ENCODE measurements around the gene MAST4.

The MAST4 gene

DNA sequence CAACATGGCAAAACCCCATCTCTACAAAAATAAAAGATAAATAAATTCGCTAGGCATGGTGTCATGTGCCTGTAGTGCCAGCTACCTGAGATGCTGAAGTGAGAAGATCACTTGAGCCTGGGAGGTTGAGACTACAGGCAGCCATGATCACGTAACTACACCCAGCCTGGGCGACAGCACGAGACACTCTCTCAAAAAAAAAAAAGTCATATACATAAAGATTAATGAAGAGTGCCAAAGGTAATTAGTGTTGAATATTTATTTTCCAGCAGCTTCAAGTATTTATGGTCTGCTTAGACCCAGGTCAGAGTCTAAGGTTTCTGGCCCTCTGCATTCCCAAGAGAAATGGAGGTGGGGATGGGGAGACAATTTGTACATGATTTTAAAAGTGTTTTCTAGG is 432.7 kb downstream of the MAST4 start:
- no peak for DNase-seq

DNA sequence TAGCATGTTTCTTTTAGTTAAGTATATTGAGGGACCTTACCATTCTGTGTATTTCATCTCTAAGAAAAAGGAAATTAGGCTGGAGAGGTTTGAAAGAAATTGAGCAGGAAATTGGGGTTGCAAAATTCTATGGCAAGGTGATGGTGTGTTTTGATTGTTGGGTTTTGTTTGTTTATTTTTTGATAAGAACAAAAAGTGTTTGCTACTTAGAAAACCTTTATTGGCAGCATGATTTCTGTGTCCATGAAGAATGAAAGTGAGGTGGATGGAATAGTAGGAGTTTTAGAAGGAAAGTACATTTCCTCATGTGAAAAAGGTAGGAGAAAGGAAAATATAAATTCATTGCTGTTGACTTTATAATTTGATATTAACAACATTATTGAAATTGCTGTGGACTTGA is 433.3 kb downstream of the MAST4 start:
- DNase-seq: no peak

DNA sequence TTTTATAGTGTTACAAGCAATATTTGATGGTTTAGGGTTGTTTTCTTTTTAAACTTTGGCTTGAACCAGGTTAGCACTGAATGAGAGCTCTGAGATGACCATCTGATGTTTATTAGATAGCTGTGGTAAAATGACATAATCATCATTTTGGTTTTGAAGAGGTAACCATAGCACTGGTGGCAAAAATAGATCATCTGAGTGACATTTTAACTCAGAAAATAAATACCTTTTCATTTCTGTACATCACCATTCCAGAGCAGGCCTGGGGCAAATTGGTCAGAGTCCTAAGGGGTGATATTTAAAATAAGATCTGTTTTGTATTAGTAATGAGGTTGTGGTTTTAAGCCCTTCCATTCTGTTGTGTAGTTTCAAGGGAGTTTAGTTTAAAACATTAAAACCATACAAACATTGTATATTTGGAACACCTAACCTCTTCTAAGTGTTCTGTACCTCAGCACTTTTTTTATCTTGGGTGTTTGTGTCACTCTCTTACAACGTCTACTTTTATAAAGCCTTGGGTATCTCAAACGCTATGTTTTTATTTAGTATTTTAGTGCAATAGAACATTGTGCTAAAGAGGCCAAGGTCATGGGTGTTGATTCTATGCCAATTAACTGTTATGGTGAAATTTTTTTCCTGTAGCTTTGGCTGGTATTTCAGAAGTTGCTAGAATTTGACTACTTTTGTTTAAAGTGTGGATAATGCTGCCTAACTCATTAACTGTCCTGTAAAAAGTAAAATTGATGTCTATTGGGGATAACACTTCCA is 434.3 kb downstream of the MAST4 start:
- no peak for DNase-seq

DNA sequence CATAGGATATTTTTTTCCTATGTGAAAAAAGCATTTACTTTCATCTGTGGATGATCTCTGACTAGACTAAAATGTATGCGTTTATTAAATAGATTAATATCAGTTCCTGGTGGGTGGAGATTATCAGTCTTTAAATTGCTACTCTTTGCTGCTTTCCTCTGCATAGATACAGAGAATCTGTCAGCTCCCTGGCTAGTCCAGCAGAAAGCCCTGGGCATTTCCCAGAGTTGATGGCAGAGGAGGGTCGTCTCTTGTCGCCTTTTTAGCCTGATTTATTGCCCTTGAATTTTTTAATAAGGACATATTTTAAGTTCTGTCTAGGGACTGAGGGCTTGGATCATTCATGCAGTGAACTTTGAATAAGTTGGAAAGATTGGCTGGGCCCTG is 434.9 kb downstream of the MAST4 start:
- no peak for DNase-seq

DNA sequence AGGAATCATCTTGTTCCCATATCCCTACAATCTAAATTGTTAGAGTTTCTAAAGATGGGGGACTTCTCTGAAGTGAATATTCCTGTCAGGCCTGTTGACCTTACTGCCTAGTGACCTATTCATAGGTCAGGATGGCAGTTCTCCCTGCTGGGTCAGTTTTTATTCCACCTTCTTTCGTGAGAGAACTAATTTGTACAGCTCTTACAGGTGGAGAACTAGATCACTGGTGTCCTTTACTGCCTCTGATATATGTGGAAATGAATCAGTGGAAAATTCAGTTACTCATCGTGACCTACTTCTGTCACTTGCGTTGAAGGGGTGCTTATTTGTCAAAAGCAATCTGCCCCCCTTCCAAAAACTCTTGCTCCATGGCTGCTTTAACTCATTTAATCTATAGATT is 435.5 kb downstream of the MAST4 start:
- peak; percentile 26 for DNase-seq

DNA sequence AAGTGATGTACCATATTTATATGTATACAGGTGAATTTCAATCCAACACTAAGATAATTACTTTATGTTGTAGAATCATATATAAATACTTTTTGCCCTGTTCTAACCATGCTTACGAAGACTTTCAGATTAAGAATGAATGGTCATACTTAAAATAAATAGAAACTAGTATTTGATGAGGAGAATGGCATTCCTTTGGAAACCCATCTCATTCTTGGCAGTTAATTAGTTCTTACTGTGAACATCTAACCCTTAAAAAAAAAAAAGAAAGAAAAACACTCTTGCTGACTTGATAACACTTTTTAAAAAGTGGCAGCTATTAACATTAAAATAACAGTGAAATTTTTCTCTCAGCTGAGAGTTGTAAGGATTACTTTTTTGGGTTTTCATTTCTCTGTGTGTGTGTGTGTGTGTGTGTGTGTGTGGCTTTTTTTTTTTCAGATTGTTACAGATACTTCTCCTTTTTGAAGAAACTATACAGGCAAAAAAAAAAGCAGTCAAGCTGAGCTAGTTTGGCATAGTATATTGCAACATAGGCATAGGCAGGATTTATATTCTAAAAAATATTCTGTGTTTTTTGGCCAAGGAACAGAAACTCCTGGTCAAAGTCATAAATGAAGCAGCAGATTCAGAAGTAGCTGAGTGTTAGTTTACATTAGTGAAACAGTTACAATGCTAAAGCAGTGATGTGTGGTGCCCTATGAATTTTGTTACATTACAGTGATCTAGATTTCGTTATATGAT is 436.9 kb downstream of the MAST4 start:
- no peak for DNase-seq

DNA sequence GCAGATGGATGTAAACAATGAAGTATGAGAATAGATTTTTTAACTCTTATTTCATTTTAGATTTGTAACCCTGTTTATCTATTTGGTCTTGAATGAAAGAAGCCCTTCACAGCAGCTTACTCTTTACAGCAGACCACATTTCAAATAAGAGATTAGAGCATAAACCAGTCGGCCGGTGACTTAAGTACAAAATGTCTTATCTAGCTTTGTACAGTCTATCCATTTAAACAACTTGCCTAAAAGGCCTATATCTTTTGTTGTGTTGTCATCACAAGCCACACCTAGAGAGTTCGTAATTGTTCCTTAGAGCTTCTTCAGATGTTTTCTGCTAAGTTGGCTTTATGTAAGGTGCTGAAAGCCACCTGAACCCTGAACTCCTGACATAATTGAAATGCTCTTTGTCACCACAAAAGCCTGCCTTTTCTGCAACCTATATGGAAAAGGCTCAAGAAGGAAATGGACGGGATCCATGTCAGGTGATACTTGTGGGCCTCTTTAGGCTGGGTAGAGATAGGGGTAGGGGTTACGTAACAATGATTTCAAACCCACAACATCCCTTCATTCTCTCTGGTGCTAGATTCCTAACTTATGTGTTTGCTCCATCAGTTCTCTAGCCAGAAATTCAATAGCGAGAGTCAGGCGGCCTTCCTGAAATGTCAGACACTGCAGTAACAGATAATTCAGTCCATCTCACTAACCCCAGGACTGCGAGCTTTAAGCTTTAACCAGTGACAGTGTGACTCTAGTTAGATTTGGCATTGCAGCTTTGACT is 437.9 kb downstream of the MAST4 start:
- no peak for DNase-seq

DNA sequence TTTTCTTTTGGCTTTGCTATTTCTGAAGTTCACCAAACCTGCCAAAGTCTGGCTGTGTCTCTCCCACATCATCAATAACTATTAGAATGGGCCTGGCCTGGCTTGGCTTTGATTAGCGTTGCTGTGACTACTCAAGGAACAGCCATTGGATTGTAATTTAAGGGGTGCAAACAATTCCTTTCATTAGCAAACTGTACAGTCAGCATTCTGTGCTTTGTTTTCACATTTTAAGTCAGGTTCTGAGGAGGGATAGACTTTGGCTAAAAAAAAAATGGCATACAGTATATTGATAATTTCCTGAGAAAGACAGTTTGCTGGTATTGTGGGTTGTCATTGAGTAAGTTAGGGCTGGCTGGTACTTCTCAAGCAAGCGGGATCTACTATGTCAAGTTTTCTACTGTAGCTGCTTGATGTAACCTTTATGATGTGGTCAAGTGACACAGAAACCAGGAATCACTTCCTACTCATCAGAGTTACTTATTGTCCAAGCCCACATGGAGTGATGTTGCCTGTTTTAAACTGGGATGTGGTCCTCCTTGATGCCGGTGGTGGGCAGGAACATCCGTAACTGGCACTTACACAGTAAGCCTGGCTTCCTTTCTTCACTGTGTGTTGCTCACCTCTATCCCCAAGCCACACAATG is 439.0 kb downstream of the MAST4 start:
- no peak for DNase-seq

DNA sequence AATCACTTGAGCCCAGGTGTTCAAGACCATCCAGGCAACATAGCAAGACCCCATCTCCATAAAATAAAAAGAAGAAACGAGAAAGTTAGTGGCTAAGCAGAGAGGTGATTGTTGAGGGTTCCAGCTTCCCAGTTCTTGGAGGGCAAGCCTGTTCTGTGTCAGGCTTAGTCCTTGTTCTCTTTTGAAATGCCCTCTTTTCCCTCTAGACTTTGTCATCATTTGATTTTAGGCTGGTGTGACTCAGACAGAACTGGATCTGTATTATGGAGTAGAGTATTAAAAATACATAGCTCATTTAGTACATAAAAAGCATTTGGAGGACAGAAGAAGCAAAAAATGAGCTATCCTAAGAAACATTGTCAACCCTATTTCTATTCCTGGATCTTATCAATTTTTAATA is 441.0 kb downstream of the MAST4 start:
- no peak for DNase-seq

DNA sequence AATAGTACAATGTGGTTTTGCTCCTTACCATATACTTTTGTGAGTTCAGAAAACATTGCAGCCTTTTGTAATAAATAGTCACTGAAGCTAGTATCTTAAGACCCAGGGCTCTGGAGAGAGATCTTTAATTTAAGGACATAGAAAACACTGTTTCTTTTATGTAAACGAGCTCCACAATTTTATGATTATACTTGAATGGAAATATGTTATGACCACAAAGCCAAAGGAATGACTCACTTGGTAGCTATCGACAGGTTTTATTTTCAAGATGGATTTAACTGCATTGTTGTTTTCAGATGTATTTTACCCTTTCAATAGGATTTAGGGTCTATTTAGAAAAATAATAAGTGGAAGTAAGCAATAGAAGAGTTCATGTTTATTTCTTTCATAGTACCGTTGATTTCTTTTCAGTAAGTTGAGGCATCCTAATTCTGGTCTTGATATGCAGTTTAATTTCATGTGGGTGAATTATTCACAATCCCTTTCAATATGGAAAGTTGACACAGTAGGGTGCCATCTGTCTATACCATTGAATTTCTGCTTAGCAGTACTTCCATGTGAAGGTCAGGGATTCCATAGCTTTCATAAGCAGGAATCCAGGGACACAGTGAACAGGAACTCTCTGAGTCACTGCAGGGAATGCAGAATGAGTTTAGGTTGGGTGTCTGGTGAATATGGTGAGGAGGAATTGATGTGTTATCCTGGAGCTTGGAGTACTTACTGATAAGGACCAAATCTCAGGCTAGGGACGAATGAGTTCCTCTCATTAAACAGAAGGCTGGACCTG is 442.8 kb downstream of the MAST4 start:
- no peak for DNase-seq

DNA sequence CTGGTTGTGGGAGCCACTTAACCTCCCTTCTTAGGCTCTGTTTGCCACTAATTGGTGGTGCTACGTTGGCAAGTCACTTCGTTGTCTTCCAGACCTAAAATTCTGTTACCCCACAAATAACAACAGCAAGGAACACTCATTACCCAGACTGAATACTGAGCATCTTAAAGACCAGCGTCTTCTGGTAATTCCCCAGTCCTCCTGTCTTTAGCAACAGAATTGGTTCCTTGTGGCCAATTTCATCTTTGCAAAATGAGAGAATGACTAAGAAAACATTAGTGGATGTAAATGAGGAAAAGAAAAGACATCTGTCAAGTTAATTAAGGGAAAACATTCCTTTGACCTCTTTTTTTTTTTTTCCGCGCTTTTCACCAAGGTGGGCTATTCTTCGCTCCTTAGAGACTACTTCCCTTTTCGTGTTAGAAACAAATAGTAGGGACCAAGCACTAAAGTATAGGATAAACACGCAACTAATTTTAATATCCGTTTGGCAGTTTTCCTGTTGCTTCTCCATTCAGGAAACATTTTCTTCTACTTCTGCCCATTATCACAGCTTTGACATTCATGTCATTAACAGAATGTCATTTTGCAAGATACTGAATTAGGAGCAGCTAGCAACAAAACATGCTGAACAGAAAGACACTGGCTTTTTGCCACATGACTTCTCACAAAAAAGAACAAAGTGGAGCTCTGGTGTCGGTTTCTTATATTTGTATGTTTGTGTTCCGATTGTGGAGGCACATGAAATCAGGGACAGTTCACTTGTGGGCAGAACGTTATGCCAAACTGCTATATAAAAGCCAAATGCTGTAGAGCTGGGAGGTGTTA is 446.2 kb downstream of the MAST4 start:
- DNase-seq: no peak

DNA sequence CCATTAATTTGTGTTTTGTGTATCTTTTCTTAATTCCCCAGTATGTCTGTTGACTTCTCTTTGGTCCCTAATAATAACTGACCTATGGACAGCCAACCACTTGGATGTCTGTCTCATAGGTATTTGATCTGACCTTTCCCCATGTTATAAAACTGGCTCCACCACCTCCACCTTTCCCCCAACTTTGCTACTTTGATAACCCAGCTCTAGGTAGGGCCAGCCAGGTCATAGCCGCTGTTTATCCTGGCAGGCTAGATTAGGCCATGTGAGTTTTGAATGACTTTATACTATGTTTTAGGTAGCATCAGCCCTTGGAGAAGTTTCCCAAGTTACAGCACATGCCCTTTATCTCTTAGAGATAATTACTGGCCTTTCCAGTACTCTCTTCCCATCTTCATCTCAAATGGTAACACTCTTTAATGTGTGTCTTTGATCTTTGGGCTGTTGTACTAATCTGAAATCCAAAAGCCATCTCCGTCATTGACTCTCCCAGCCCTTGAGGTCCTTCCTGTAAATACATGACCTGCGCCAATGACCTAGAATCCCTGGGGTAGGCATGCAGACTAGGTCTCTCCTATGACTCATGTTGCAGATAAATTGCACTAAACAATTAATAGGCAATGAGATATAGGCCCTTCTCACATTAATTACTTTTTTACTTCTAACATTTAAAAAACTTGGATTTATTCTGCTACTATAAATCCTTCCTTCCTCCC is 447.8 kb downstream of the MAST4 start:
- no peak for DNase-seq

DNA sequence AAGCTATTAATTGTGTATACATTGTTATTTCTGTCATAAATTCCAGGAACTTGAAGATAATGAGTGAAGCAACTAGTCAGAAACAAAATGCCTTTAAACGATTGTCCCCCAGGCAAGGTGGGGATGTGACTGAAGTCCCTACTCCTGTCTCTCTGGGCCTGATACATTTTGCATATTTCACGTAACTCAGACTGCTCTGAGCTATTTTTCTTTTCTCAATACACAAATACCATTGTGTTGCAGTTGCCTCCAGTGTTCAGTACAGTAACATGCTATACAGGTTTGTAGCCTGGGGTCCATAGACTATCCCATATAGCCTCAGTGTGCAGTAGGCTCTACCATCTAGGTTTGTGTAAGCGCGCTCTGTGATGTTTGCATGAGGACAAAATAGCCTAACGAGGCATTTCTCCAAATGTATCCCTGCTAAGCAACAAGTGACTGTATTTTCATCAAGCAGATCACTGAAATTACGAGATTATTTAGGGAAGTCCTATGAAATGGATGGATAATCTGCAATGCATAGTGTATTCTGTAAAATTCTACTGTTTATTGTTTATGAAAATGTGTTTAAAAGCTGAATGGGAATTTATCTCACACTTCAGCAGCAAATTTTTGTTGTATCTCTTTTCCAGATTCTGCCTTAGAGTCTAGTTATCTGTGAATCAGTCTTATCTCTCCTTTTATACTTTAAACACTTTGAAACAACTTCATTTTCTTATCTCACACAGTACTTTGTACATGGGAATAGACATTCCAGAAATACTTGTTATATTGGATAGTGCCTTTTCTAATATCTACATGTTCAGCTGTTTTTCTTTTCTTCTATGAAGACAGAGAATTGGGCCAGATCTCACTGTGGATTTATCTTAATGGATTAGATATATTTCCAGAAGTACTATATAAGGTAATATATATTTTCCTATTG is 449.9 kb downstream of the MAST4 start:
- no peak for DNase-seq

DNA sequence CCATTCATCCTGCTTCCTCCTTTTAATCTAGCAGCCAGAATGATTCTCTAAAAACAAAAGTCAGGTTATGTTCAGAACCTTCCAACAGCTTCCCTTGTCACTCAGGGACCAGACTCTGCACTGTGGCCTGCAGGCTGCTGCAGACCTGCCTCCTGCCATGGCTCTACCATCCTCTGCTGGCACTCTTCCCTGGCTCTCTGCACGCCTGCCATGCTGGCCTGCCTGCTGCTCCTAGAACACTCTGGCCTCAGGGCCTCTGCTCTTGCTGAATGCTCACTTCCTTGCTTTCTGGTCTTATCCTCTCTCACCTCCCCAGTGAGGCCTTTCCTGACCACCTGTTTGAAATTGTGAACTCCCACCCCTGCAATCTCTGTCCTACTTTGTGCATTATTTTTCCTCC is 451.0 kb downstream of the MAST4 start:
- DNase-seq: no peak

DNA sequence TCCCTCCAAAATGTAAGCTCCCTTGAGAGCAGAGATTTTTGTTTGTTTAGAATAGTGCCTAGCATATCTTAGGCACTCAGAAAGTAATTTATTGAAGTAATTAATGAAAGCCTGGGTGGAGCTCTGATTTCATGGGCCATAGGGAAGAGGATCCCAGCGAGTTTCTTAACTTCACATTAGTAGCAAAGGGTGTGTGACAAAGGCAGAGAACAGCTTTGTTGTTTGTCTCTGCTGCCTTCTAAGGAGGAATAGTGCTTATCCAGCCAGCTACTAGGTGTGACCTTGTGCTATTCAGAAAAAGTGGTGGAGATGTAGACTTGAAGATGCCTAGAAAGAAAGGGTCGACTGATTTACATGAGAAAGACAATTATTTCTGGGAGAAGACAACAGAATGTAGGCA is 451.4 kb downstream of the MAST4 start:
- no peak for DNase-seq

DNA sequence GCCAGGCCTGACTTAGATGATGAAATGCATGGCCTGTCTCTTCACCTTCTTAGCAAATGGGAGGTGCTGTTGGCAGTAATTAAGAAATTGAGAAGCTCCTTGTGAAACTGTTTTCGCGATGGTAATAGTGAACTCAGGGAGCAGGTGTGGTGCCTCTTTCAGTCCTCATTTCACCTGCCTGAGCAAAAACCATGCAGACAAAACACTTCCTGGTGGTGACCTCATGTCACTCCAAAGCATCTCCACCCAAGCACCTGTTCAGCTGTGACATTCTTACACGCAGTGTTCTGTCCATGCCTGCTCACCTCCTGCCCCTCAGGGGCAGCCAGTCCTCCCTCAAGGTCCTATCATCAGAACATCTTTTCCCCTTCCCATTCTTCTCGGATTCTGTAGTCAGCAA is 453.9 kb downstream of the MAST4 start:
- DNase-seq: no peak

DNA sequence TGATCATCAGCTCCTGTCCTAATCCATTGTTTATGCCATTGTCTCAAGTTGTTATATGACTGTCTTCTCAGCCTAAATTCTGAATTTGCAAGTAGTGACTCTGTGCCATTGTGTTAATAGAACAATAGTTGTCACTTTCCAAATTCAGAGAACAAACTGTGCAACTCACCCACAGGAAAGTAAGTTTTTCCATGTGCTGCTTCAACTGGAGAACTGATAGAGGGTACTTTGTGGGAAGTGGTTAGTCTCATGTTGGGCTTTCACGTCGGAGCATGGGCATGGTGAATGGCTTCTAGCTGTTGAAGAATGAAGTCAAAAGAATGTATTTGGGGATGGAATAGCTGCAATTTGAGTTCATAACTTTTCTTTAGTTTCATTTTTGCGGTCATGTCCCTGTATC is 454.4 kb downstream of the MAST4 start:
- no peak for DNase-seq

DNA sequence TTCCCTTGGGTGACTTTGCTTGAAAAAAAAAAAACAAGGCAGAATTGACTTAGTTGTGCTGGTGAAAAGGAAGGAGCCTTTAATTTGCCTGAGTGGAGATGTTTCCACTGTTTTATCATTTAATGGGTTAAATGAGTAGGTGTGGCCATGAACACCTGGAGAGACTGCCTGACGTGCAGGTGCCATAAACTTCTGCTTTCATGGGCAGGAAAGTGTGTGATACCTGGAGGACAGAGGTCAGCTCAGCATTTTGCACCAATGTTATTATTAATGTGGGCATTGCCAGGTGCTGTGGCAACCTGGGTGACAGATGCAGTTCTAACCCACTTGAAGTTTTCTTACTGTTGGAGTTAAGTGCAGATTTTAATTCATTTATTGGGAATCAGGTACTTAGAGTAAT is 455.0 kb downstream of the MAST4 start:
- DNase-seq: no peak

DNA sequence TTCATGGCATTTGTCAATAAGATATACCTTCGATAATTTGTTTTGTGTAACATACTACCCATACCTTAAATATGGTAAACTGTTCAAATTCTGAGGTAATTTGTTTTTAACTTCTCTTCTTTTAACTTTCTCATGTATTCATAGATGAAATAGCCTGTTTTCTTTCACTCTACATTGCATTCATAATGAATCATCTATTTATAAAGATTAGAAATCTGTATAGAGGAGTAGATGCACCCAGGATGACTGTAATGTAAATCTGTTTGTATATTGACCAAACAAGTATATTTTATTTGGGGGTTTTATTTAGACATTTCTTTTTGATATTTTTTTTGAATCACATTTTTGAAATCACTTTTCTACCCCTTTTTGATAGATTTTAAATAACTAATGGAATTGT is 455.8 kb downstream of the MAST4 start:
- DNase-seq: no peak

DNA sequence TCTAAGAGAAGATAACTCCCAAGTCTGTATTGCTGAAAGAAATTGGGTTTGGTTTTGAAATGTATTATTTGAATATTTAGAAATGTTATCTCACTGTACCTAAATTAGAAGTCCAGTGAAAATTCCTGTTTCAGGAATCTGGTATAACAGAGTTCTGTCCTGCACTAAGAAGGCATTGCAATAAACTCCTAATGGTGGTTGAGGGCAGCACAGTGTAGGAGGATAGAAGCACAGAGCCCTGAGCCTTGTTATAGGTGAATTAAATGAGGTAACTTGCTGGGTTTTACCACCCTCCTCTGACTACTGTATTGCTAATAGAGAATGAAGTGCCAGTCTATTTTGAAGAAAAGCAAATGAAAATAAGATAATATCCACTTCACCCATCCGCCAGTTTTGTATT is 457.0 kb downstream of the MAST4 start:
- no peak for DNase-seq

All from CD4-positive, alpha-beta T cell treated with Interleukin-4 for 4 hours (primary cell).